A172 (cell line): ENCODE data around the gene RBBP4. TPM values are rescaled to one million over a fixed set of nuclear protein-coding genes. Genes with fewer than 3 reads are reported as not detected.
"Not testable (repeated sequence)": the region's sequence is repeated elsewhere in the genome, so short reads cannot be mapped to it uniquely, and the experiment has no call there.

ENCODE experiments used
- DNase-seq: peaks from one replicate; pipeline ENCODE4 v3.0.0-alpha.2; 2015; ENCODE audit warnings: low spot score
- total RNA-seq: library from RNA; depleted of rRNA; stranded (reverse); fragments of >200 nt; shearing (Covaris generic); gene quantifications from 2 replicates; pipeline ENCODE4 v1.2.3, GENCODE V29; 2014; rRNA removed

The RBBP4 gene
- 102 and 123 TPM in 2 replicates for total RNA-seq

DNA sequence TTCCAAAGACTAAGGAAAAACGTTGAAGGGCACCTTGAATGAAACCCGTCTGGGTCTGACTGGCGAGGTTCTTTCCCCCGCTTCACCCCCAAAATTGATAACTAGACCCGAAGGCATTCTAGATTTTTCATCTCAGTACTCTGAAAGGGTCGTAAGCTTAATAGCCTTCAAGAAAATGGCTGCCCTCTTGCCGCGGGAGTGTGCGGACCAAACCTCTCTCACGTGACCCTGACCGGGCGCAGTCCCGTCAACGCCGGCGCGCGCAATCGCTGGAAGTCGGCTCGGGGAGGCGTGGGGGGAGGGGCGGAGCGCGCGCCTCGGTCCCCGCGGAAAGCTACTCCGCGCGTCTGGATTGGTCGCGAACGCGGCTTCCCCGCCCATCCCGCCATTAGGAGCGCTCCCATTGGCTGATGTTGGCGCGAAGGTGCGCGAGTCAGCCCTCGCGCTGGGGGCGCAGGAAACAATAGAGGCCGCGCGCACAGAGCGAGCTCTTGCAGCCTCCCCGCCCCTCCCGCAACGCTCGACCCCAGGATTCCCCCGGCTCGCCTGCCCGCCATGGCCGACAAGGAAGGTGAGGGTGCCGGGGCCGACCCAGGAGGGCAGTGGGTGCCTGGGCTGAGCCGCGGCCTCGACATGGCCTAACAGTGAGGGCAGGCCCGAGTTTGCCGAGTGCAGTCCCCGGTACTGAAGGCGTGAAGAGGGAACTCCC lies at the start of gene RBBP4:
RBBP4 (plus strand) TSS at position 457 of the 709 bp plus-strand sequence; CDS start at position 556, 99 bp downstream.
- DNase-seq: peak; percentile 80

DNA sequence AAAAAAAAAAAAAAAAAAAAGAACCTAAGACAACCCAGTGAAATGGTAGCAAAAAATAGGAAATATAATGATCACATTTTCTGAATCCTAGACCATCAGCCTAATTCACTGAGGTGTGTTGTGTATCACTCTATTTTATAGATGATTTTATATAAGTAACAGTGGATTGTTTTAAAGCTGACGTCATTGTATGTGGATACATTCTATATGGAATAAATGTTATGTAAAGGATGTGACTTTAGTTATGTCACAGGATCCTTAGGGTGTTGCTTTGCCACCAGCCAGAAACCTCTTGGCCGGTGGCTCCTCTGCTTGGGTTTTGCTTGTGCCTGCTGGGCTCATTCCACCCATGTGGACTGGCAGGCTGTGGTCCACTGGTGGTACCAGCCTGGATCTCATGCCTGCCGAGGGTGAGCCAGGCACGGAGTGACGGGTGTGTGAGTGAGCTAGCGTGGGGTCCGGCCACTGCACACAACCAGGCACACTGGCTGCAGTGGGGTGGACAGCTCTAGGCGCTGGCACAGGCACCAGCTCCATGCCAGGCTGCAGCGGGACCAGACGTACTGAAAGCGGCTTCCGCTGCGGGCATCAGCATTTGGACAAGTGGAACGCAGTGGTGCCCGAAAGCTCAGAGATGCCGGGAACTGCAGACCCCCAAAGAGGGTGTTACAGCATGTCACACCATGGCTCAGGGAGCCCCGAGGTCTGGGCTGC lies 45.1 kb upstream of the RBBP4 start:
- DNase-seq: no peak

DNA sequence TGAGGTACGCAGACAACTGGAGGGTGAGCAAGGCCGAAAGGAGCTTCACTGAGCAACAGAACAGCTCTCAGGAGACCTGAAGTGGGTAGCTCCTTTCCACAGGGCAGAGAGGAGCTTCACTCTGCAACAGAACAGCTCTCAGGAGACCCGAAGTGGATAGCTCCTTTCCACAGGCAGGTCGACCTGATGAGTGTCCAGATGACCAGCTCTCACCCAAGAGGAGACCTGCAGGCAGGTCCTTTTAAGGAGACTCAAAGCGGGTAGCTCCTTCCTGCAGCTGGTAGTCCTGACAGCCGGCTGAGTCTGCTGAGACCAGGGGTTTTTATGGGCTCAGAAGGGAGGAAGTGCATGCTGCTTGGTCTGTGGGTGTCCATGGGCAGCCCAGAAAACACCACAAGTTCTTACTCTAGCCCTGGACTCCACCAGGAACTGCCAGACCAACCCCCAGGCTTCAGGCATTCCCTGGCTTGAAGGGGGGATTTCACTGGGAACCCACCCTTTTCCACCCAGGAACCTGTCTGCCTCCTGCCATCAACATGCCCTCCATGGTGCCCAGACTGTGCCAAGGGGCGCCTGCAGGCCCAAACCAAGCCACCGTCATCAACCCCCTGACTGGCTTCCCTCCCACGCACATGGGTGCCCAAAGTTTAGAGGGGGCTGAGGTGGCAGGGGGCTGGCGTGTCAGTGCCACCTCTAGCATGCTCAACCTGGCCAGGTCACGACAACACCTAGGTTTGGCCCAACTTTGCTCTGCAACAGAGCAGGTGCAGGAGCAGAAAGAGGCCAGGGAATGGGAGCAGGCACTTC lies 44.2 kb upstream of the RBBP4 start:
- DNase-seq: no peak

DNA sequence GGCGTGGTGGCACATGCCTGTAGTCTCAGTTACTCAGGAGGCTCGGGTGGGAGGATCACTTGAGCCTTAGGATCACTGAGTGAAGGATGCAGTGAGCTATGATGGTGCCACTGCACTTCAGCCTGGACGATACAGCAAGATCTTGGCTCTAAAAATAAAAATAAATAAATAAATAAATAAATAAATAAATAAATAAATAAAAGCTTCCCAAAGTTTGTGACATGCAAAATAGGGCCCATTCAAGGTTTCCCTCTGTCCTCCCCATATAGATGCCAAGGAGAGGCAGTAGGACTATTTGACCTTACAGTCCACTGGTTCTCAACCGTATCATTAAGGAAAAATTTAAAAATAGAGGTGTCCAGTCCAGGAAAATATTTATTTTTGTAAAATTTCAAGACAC lies 41.8 kb upstream of the RBBP4 start:
- no peak for DNase-seq

DNA sequence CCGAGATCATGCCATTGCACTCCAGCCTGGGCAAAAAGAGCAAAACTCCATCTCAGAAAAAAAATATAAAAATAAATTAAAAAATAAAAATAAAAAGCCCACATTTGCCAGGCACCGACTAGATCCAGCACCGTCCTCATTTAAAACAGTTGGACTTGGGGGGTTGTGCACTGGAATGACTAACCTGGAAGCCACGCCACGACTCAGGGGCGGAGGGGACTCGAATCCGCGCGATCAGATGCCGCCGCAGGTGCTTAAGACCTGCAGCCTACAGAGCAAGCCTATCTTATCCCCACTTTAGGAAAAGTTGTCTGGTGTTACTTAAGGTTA lies 39.2 kb upstream of the RBBP4 start:
- no peak for DNase-seq

DNA sequence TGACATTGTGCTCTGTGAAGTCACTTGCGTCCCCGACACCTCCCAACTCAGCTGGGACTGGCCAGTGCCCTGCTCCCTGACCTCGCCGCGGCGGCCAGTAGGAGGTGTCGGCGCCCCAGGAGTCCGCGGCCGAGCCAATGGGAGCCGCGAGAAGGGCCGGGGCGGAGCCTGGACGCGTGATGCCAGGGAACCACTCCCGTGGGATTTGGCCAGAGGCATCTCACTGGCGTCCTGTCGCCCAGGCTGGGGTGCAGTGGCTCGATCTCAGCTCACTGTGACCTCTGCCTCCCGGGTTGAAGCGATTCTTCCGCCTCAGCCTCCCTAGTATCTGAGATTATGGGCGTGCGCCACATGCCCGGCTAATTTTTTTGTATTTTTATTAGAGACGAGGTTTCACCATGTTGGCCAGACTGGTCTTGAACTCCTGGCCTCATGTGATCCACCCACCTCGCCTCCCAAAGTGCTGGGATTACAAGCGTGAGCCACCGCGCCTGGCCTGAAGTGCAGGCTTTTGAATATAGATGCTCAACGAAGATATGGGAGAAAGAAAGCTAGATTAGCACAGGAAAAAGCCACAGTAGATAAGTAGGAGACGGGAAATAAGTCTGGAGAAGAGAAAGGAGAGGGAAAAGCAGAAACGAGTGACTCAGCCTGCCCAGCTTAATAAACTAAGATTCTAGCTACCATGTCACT lies 38.7 kb upstream of the RBBP4 start:
- DNase-seq: peak; percentile 65

DNA sequence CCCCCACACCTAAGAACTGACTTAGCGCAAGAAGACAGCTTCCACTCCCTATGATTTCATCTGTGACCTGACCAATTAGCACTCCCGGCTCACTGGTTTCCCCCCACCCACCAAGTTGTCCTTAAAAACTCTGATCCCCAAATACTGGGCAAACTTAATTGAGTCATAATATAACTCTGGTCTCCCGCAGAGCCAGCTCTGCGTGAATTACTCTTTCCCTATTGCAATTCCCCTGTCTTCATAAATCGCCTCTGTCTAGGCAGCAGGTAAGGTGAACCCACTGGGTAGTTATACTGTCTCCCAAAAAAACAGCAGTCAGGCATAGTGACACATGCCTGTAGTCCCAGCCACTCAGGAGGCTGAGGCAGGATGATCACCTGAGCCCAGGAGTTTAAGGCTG lies 37.5 kb upstream of the RBBP4 start:
- no peak for DNase-seq

DNA sequence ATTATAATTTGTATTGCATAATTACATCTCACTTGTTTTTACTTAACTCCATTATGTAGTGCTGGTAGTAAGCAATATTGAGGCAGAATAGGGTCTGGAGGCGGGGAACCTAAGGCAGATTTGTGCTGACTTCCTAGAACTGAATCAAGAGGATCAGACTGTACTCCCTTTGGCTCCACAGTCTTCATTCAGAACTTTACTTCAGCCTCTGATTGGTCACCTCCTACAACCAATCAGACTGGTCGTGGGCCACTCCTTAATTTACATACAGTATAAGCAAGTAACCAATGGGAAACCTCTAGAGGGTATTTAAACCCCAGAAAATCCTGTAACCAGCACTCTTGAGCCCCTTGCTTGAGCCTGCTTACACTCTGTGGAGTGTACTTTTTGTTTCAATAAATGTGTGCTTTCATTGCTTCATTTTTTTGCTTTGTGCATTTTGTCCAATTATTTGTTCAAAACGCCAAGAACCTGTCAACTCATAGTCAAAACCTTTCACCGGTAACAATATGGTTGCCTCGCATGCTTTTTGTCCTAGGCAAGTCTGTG lies 32.3 kb upstream of the RBBP4 start:
- peak; percentile 4 for DNase-seq

DNA sequence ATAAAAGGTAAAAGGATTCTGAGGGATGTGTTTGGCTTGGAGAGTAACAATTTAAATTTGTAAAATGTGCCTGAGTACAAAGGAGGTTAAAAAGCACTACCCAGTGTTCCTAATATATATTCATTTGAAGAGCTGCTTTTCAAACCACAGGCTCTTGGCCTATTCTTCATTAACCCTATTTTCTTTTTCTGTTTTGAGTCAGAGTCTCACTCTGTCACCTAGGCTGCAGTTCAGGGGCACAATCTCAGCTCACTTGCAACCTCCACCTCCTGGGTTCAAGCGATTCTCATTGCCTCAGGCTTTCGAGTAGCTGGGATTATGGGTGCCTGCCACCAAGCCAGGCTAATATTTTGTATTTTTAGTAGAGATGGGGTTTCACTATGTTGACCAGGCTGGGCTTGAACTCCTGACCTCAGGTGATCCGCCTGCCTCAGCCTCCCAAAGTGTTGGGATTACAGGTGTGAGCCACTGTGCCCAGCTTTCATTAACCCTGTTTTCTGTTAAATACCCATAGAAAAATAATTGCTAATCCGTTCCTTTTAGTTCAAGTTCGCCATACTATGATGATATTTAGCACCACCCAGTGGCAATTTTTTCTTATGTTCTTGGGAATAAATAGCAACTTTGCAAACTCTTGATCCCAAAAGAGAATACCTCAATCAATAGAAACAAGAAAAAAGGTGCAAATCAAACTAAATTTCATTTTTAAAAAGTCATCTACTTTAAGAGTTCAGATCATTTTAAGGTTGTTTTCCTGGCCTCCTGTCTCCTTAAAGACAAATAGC lies 31.1 kb upstream of the RBBP4 start:
- no peak for DNase-seq

DNA sequence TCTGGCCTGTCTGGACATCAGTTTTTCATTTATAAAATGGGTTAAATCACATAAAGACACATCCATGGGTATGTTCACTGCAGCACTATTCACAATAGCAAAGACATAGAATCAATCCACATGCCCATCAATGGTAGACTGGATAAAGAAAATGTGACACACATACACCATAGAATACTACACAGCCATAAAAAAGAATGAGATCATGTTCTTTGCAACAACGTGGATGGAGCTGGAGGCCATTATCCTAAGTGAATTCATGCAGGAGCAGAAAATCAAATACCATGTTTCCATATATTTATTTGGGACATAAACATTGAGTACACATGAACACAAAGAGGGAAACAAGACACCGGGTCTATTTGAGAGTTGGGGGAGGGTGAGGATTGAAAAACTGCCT lies 28.8 kb upstream of the RBBP4 start:
- DNase-seq: no peak

DNA sequence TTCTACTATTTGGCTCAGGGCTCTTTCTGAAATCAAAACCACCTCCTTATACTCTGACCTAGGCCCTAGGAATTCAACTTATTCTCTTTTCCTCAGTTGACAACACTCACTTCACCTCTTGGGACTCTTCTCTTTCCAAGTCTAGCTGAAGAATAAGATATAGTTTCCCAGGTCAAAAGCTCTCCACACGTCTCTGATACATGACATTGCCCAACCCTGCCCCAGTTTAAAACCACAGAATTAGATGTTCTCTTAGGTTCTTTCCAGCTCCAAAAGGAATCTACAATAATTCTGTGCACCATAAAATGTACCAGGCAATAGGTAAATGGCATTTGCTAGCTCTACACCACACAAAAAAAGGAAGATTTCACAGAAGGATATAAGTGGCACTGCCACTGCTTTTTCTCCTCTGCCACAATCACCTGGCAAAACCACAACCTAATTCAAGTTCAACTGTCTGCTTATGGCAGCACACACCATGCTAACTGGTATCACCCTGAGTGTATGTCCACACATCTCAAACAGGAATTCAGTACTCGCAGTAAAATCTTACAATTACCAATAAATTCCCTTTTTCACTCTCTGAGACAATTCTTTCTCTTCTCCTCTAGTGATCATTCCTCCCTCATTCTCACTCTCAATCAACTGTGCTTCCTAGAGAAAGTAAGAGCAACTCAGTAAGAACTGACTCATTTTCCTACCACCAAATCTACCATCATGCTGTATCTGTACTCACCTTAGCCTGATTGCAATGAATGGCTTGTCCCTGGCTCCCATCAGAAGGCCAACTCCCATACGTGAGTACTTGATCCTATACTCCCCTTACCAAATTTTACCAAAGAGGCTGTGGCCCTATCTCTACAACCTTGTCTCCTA lies 28.0 kb upstream of the RBBP4 start:
- no peak for DNase-seq

DNA sequence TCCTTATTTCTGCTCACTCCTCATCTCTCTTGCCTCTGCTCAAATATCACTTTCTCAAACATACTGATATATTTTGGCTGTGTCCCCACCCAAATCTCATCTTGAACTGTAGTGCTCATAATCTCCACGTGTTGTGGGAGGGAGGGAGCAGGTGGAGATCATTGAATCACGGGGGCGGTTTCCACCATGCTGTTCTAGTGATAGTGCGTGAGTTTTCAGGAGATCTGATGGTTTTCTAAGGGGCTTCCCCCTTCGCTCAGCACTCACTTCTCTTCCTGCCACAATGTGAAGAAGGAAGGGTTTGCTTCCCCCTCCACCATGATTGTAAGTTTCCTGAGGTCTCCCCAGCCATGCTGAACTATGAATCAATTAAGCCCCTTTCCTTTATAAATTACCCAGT lies 27.2 kb upstream of the RBBP4 start:
- DNase-seq: no peak

DNA sequence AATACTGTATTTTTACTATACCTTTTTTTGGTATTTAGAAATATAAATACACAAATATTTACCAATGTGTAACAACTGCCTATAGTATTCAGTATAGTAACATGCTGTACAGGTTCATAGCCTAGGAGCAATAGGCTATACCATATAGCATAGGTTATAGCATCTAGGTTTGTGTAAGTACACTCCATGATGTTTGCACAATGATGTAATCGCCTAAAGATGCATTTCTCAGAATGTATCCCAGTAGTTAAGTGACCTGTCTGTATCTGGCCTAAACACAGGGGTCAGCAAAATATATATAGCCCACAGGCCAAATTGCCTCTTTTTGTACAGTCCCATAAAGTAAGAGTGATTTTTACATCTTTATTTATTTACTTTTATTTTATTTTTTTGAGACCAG lies 24.8 kb upstream of the RBBP4 start:
- no peak for DNase-seq

DNA sequence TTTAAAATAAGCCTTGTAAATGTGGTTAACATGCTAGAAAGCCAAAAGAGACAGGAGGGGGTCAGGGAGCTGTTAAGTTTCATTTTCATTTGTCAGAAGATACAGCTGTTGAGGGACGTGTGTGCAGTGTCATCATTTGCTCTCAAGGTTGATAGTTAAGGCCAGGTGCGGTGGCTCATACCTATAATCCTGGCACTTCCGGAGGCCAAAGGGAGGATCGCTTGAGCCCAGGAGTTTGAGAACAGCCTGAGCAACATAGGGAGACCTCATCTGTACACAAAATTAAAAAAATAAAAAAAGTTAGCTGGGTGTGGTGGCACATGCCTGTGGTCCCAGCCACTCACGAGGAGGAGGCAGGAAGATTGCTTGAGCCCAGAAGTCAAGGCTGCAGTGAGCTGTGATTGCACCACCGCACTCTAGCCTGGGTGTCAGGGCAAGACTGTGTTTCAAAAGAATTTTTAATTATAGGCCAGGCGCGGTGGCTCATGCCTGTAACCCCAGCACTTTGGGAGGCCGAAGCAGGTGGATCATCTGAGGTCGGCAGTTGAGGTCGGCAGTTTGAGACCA lies 23.3 kb upstream of the RBBP4 start:
- no peak for DNase-seq

DNA sequence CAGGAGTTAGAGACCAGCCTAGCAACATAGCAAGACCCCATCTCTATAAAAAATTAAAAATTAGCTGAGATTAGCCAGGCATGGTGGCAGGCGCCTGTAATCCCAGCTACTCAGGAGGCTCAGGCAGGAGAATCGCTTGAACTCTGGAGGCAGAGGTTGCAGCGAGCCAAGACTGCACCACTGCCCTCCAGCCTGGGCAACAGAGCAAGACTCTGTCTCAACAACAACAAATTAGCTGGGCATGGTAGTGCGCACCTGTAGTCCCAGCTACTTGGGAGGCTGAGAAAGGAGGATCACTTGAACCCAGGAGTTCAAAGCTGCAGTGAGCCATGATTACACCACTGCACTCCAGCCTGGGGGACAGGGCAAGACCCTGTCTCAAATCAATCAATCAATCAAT lies 20.8 kb upstream of the RBBP4 start:
- not testable (repeated sequence) for DNase-seq

DNA sequence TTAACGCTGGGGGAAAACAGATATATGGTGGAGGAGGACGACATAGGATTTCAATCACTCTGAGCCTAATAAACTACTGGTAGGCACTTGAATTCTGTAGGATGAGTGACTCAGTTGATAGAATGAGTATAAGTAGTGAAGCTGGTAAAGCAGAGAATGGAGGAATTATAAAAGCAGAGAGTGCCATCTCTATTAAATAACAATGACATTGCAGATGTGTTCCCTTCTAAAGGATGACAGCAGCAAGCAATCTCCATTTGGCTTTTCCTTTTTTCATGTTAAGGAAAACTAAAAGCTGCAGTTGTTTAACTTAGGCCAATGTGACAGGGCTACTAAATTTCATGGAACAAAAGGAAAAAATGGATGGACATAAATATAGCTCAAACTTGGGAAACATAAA lies 18.2 kb upstream of the RBBP4 start:
- no peak for DNase-seq

DNA sequence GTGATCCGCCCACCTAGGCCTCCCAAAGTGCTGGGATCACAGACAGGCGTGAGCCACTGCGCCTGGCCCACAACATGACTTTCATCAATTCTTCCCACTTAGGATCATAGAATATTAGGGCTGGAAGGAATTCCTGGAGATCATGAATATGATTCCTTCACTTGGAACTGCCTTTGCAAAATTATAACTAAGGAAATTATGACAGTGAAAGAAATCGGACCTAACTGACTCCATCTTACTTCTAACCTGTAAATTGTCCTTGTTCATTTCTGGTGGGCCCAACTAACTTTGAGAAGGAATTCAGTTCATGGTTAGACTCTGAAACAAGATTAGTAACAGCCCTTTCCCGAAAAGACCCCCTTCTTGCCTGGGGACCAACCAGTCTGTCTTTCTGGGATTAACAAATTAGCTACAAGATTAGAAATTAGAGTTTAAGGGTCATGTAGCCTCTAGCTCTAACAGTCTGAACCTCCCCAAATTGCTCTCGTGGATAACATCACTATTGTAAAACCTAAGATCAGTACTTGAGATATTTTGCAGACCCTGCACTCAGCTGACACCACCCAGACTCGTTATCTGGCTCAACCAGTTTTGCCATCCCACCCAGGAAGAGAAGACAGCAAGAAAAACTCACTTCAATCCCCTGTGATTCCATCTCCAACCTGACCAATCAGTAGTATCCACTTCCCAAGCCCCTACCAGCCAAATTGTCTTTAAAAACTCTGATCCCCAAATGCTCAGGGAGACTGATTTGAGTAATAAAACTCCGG lies 15.3 kb upstream of the RBBP4 start:
- no peak for DNase-seq

DNA sequence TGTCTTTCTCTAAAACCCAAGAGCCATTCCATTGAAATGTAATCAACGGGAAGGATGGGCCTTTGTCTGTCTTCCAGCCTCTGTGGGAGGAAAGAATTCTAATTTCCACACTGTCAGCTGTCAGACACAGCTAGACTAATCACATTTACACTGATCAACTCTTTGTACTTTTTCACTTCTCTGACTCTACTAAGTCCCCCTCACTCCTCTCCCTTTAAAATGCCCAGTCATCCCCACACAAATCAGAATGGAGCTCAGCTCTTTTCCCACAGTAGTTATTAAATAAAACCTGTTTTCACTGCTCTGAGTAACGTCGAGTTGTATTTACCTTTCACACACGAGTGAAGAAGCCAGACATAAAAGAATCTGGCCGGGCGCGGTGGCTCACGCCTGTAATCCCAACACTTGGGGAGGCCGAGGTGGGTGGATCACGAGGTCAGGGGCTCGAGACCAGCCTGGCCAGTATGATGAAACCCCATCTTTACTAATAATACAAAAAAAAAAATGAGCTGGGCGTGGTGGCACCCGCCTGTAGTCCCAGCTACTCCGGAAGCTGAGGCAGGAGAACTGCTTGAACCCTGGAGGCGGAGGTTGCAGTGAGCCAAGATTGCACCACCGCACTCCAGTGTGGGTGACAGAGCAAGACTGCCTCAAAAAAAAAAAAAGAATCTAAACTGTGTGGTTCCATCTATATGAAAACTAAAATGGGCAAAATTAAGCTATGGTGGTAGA lies 13.9 kb upstream of the RBBP4 start:
- DNase-seq: no peak
